Measurements from ENCODE around the gene NLGN4Y.

GRCh38 chrY:14618513-14618912 is 94.2 kb downstream of the NLGN4Y start:
- TF ChIP-seq CTCF (IDR thresholded peaks at IDR 0.05; ENCODE audit: low read depth, low read length, missing input control) (no peak), RAD21 (IDR thresholded peaks at IDR 0.05) (no peak), HNF4G (IDR thresholded peaks at IDR 0.05) (no peak), TAF1 (conservative IDR thresholded peaks at IDR 0.05) (no peak), ATF3 (IDR thresholded peaks at IDR 0.05) (no peak), RXRA (IDR thresholded peaks at IDR 0.05) (no peak), YY1 (IDR thresholded peaks at IDR 0.05) (no peak), FOXA2 (IDR thresholded peaks at IDR 0.05) (no peak), HNF4A (conservative IDR thresholded peaks at IDR 0.05) (no peak)

All from liver (tissue), 3 donors.